Measurements from ENCODE around the gene RNF32.
"Not testable (repeated sequence)": the region's sequence is repeated elsewhere in the genome, so short reads cannot be mapped to it uniquely, and the experiment has no call there.

The RNF32 gene

GRCh38 chr7:156676263-156676662 is 35.7 kb downstream of the RNF32 start:
- DNase-seq, result no peak

- DNase-seq, result no peak
These were observed 36.9 kb downstream of the RNF32 start for GRCh38 chr7:156677374-156678054.

GRCh38 chr7:156680281-156680680 is 39.7 kb downstream of the RNF32 start:
- DNase-seq, result no peak

- DNase-seq, result no peak
These were observed 42.4 kb downstream of the RNF32 start for GRCh38 chr7:156682928-156683327.

DNA sequence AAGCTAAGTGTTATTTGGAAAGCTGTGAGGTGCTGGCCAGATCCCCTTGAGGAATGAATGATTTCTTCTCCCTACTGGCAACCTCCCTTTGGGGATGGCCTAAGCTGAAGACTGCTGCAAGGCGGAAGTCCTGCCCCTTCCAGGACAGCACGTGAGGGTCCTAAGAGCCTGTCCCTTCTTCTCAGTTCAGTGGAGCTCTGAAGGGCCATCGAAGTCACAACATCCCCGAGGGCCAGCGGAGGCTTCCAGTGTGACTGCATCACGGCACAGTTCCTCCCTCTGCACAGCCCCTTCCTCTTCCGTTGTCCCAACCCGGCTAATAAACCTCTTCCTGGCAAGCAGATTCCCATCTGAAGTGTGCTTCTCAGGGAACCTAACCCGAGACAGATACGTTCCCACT is 43.7 kb downstream of the RNF32 start:
- DNase-seq, result no peak

DNA sequence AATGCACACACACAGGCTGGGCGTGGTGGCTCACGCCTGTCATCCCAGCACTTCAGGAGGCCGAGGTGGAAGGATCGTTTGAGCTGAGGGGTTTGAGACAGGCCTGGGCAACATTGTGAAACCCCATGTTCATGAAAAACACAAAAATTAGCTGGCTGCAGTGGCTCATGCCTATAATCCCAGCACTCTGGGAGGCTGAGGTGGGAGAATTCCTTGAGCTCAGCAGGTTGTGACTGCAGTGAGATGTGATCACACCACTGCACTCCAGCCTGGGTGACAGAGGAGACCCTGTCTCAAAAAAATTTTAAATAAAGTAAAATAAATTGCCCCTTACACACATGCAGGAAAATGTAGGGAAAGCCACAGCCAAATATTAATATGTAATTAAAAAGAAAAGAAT is 44.1 kb downstream of the RNF32 start:
- DNase-seq, result no peak

GRCh38 chr7:156691764-156692163 is 51.2 kb downstream of the RNF32 start:
- DNase-seq, result no peak

- no peak for DNase-seq
These were observed 52.3 kb downstream of the RNF32 start for GRCh38 chr7:156692849-156693248.

DNA sequence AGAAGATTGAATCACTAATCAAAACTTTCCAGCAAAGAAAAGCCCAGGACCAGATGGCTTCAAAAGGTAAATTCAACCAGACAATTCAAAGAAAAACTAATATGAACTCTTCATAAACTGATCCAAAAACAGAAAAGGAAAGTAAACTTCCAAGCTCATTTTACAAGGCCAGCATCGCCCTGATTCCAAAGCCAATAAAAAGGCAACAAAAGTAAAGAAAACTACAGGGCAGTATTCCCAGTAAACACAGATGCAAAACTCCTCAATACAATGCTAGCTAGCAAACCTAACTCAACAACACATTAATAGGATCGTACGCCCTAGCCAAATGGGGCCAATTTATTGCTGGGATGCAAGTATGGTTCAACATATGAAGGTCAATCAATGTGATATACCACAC is 53.1 kb downstream of the RNF32 start:
- no peak for DNase-seq

GRCh38 chr7:156697283-156697682 is 56.7 kb downstream of the RNF32 start:
- not testable (repeated sequence) for DNase-seq

GRCh38 chr7:156698512-156698911 is 57.9 kb downstream of the RNF32 start:
- not testable (repeated sequence) for DNase-seq

DNA sequence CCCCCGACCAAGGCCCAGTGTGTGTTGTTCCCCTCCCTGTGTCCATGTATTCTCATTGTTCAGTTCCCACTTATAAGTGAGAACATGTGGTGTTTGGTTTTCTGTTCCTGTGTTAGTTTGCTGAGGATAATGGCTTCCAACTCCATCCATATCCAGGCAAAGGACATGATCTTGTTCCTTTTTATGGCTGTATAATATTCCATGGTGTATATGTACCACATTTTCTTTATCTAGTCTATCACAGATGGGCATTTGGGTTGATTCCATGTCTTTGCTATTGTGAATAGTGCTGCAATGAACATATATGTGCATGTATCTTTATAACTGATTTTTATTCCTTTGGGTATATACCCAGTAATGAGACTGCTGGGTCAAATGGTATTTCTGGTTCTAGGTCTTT is 61.2 kb downstream of the RNF32 start:
- not testable (repeated sequence) for DNase-seq

GRCh38 chr7:156702399-156702798 is 61.8 kb downstream of the RNF32 start:
- DNase-seq, result no peak

GRCh38 chr7:156703209-156703608 is 62.6 kb downstream of the RNF32 start:
- DNase-seq, result no peak

DNA sequence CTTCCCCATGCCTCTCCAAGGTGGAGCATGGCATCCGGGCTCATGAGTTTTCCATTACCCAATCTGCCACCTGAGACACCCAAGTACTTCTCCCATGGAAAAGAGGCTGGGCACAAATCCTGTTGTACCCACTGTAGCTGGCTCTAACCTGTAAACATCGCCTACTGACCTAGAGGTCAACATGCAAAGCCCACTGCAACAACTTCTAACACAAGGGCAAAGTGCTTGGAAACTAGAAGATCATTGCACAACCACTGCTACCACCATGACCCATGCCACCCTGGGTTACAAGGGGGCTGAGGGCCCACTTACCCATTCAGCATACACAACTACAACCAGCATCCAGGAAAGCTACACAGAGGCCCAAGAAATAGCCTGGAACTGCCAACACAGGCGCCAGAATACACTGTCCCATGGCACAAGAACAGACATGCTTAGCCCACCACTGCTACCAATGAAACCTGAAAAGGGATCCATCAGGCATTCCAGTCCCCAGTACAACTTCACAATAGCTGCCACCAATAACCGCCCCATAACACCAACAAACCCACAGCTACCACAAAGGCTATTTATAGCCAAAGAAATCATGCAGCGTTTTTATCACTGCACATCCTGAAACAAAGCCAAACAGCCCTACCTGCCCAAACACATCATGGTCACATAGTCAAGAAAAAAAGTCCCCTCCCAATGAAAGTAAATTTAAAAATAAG is 63.4 kb downstream of the RNF32 start:
- no peak for DNase-seq

DNA sequence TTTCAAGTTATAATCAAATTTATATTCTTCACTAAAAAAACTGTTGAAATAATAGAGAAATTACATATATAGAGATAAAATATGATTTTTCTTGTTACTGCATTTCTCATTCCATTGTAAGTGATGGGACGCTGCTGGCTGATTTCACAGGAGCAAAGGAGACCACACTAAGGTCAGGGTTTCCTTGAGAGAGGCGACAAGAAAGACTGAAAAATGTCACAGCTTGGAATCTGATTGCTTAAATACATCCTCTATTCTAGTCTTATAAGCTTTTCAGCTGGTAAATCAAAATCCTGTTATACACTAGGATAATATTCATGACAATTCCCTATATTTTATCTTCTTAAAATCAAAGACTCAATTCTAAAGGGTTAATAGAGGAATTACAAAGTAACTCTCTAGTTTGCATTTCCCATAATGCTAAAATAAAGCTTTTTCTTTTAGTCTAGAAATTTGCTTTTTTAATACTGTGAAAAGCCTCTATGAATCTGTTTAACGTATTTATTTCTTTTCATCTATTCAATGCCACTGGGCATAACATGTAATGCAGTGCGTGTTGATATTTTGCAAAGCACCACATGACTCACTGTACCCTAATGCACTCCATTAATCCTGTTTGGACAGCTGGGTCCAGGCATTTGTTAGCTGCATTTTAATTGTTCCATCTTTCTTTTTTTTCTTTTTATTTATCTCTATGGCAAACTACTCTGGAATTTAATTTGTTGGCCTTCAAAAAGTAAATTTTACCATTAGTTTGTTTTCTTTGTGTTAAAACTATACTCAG is 81.7 kb downstream of the RNF32 start:
- DNase-seq, result no peak

DNA sequence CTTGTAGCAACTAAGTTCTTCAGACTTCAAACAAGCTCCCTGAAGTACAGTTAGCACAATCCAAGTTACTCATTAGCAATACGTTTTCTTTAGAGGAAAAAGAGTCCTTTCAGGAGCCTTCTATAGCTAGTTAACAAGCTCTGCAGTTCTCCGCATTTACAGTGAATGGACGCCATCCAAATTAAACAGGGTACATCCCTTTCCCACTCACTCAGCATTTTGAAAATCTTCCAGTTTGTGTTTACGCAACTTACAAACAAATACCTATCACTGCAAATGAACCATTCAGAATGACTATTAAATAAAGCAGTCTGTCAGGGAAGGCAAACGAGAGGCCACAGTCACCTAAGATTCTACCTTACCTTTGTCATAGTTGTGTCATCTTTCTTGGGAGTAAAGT is 84.5 kb downstream of the RNF32 start:
- DNase-seq, result no peak

- DNase-seq, result no peak
These were observed 85.4 kb downstream of the RNF32 start for GRCh38 chr7:156725936-156726335.
